ENCODE measurements around the gene TRAF6.

DNA sequence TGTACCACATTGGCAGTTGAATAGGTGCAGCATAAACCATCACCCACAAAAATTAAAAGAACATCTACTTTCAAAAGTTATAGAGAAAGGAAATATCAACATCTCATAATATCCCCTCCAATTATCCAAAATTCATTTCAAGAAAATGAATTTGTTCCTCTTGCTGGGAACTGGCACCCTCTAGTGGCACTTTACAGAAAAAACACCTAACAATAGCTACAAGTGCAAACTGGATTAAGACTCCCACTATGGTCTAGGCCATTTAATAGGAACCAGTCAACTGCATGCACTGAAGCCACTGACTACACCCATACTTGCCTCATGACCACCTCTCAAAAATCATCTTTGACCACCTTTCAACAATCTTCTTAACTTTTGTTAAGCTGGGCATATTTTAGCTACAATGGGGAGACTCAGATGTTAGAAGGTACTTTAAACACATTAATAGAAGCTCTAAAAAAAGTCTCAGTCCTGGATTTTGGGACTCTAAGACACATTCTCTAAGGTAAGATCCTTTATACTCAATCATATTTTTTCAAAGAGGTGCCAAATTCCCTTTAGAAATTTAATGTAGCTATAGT is 17.3 kb downstream of the TRAF6 start:
- TF ChIP-seq, protein P1, sequence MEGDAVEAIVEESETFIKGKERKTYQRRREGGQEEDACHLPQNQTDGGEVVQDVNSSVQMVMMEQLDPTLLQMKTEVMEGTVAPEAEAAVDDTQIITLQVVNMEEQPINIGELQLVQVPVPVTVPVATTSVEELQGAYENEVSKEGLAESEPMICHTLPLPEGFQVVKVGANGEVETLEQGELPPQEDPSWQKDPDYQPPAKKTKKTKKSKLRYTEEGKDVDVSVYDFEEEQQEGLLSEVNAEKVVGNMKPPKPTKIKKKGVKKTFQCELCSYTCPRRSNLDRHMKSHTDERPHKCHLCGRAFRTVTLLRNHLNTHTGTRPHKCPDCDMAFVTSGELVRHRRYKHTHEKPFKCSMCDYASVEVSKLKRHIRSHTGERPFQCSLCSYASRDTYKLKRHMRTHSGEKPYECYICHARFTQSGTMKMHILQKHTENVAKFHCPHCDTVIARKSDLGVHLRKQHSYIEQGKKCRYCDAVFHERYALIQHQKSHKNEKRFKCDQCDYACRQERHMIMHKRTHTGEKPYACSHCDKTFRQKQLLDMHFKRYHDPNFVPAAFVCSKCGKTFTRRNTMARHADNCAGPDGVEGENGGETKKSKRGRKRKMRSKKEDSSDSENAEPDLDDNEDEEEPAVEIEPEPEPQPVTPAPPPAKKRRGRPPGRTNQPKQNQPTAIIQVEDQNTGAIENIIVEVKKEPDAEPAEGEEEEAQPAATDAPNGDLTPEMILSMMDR (IDR thresholded peaks at IDR 0.05; ENCODE audit: insufficient read depth, low read length): peak; percentile 23
- no peak for TF ChIP-seq POLR2AphosphoS5 (IDR thresholded peaks at IDR 0.05; ENCODE audit: low read depth)
- TF ChIP-seq, protein P2, sequence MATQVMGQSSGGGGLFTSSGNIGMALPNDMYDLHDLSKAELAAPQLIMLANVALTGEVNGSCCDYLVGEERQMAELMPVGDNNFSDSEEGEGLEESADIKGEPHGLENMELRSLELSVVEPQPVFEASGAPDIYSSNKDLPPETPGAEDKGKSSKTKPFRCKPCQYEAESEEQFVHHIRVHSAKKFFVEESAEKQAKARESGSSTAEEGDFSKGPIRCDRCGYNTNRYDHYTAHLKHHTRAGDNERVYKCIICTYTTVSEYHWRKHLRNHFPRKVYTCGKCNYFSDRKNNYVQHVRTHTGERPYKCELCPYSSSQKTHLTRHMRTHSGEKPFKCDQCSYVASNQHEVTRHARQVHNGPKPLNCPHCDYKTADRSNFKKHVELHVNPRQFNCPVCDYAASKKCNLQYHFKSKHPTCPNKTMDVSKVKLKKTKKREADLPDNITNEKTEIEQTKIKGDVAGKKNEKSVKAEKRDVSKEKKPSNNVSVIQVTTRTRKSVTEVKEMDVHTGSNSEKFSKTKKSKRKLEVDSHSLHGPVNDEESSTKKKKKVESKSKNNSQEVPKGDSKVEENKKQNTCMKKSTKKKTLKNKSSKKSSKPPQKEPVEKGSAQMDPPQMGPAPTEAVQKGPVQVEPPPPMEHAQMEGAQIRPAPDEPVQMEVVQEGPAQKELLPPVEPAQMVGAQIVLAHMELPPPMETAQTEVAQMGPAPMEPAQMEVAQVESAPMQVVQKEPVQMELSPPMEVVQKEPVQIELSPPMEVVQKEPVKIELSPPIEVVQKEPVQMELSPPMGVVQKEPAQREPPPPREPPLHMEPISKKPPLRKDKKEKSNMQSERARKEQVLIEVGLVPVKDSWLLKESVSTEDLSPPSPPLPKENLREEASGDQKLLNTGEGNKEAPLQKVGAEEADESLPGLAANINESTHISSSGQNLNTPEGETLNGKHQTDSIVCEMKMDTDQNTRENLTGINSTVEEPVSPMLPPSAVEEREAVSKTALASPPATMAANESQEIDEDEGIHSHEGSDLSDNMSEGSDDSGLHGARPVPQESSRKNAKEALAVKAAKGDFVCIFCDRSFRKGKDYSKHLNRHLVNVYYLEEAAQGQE (IDR thresholded peaks at IDR 0.05; ENCODE audit: insufficient replicate concordance, low read depth): no peak
- no peak for TF ChIP-seq GABPA (IDR thresholded peaks at IDR 0.05; ENCODE audit: low read depth)
